Measurements from ENCODE around the gene PTPRE. TPM values are rescaled to one million over a fixed set of nuclear protein-coding genes. Genes with fewer than 3 reads are reported as not detected.

The PTPRE gene
- total RNA-seq, 1 experiment from 2014 or later: 0.70 TPM

DNA sequence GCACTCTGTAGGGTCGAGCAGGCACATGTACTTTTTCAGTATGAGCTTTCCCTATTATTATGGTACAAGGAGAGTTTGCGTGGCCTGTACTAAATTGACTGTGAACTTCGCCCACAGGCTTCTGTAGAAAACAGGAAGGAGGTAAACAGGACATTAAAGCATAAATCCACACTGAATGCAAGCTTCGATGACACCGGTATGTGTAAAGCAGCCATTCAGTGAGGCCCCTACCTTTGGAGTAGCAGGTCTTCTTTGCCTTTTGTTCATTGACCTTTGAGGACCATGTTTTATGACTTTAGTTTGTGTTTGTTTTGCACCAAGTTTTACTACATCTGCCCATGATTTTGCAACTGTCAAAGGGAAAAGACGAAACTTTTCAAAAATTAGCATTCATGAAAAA is 204.8 kb downstream of the PTPRE start:
- H2BK5ac ChIP-seq (ENCODE audit: insufficient read length, low read length): no peak overlapping the region
- H2BK20ac ChIP-seq (ENCODE audit: low read depth, low read length, poor library complexity, severe bottlenecking): no peak overlapping the region
- no peak for DNase-seq
- H4K20me1 ChIP-seq (ENCODE audit: control insufficient read depth, insufficient read depth, insufficient read length): no peaks in the 10 kb centered on the region
- no peaks in the 10 kb centered on the region for H3K27me3 Mint-ChIP-seq (ENCODE audit: low read depth)
- H3K9me3 ChIP-seq (ENCODE audit: control insufficient read depth, low read depth, low read length): no peaks in the 10 kb centered on the region
- H3K79me2 ChIP-seq (ENCODE audit: insufficient read depth, low read length): no peaks in the 10 kb centered on the region
- no peak overlapping the region for H3T11ph ChIP-seq (ENCODE audit: low read length)
- H3K4ac ChIP-seq (ENCODE audit: low read depth, low read length): no peak overlapping the region
- no peak overlapping the region for H3K23ac ChIP-seq (ENCODE audit: insufficient read length, low read depth, low read length)
- no peak overlapping the region for H3K27ac ChIP-seq (ENCODE audit: insufficient read length, low read depth, low read length)
- H4K91ac ChIP-seq (ENCODE audit: insufficient read length, low read depth, low read length): no peak overlapping the region
- no peak overlapping the region for H4K8ac ChIP-seq (replicated peaks; ENCODE audit: insufficient read length, low read depth, low read length)
- H3K4me2 ChIP-seq (ENCODE audit: insufficient read depth, insufficient read length, low read length): no peak overlapping the region
- no peak overlapping the region for H2AFZ ChIP-seq (ENCODE audit: low read length)
- H3K4me1 ChIP-seq (ENCODE audit: insufficient read depth, low read length): no peaks in the 10 kb centered on the region
- no peak overlapping the region for H3K18ac ChIP-seq (ENCODE audit: insufficient read length, low read depth, low read length)
- H3K4me3 Mint-ChIP-seq: no peak overlapping the region
- peaks cover 46 to 67% (median 57%) of the 10 kb centered on the region in 3 experiments for H3K36me3 Mint-ChIP-seq (ENCODE audit: insufficient read depth in 1 of 3, low read depth in 3 of 3)
- no peak overlapping the region for H2AK5ac ChIP-seq (ENCODE audit: insufficient read length, low read length)
- no peaks in the 10 kb centered on the region for H3K9me3 Mint-ChIP-seq
- no peaks in the 10 kb centered on the region for H3K23me2 ChIP-seq (ENCODE audit: insufficient read length, low read depth, low read length, poor library complexity, severe bottlenecking)
- H3K79me1 ChIP-seq (ENCODE audit: insufficient read depth, low read depth, low read length, poor library complexity, severe bottlenecking): no peaks in the 10 kb centered on the region
- no peak for TF ChIP-seq CTCF (conservative IDR thresholded peaks at IDR 0.05)
- H3K14ac ChIP-seq (ENCODE audit: insufficient read depth, low read length): no peak overlapping the region
- H3K27ac Mint-ChIP-seq: no peak overlapping the region
- H2BK120ac ChIP-seq (ENCODE audit: low read depth, low read length, poor library complexity, severe bottlenecking): no peak overlapping the region
- no CpG with 5 or more reads among the region's 6 CpGs for WGBS (ENCODE audit: extremely low coverage, insufficient read length, low lambda C conversion rate)
- no peak overlapping the region for H4K5ac ChIP-seq (ENCODE audit: insufficient read length, low read depth, low read length)
- H3K56ac ChIP-seq (ENCODE audit: insufficient read length, low read depth, low read length): no peak overlapping the region
- H2BK15ac ChIP-seq (ENCODE audit: low read depth, low read length): no peak overlapping the region
- H2BK12ac ChIP-seq (ENCODE audit: insufficient read length, low read depth, low read length): no peak overlapping the region
- no peaks in the 10 kb centered on the region for H3K4me1 Mint-ChIP-seq
- no peaks in the 10 kb centered on the region for H3K27me3 ChIP-seq (ENCODE audit: insufficient read depth, low read length)
- H3K9ac ChIP-seq (ENCODE audit: extremely low read depth, insufficient read length, low read length): no peak overlapping the region

Measured in H9 (cell line).